Measurements from ENCODE around the gene LAPTM5. TPM values are rescaled to one million over a fixed set of nuclear protein-coding genes. Genes with fewer than 3 reads are reported as not detected.

The LAPTM5 gene
- total and polyA plus RNA-seq, 10 of the 15 experiments (the other 5 are each of a cell fraction or from before 2014, with no cell fraction given): 24.1 to 1,034 (median 687) TPM

GRCh38 chr1:30691480-30691879 is 66.1 kb downstream of the LAPTM5 start:
- Histone ChIP-seq H3K36me3 (ENCODE audit: control insufficient read depth in 2 of 2, insufficient read depth in 2 of 2, low read length in 1 of 2) (no peaks in the 10 kb centered on the region), H4K20me1 (ENCODE audit: control insufficient read depth, insufficient read depth) (no peaks in the 10 kb centered on the region), H3K27ac (ENCODE audit: control insufficient read depth, insufficient read depth) (no peak overlapping the region), H3K27me3 (replicated peaks in 1 of 2; ENCODE audit: control insufficient read depth in 2 of 2, insufficient read depth in 2 of 2, low read length in 1 of 2) (peaks cover 0 to 4% of the 10 kb centered on the region in 2 experiments; a peak in 3 of 4 replicates), H3K4me1 (ENCODE audit: control insufficient read depth, insufficient read depth, low read length) (no peaks in the 10 kb centered on the region), H3K9me3 (replicated peaks; ENCODE audit: control insufficient read depth, insufficient read depth, low read length) (no peaks in the 10 kb centered on the region), H3K79me2 (ENCODE audit: control insufficient read depth, insufficient read depth, low read length) (no peaks in the 10 kb centered on the region), H3K4me3 (no peak overlapping the region), H2AFZ (ENCODE audit: control insufficient read depth, low read depth, low read length) (no peak overlapping the region), H3K9ac (ENCODE audit: control insufficient read depth, insufficient read depth, low read length) (no peak overlapping the region), H3K4me2 (ENCODE audit: control insufficient read depth, insufficient read depth) (no peak overlapping the region)
- in situ Hi-C loops (cut with MboI): no loop called here
- WGBS (ENCODE audit: insufficient coverage, insufficient replicate concordance, low lambda C conversion rate, missing lambda C conversion rate): 7% methylated on average over 5 of the region's 5 CpGs
- intact Hi-C loops (cut with micrococcal nuclease; ENCODE audit: unreplicated experiment): no loop called here
- no TSS peak for BruUV-seq (replicated peaks)
- ChIA-PET RAD21 (ENCODE audit: unreplicated experiment) (no interaction called here), CTCF (no interaction called here), POLR2A (no interaction called here), SMC1A (ENCODE audit: uncharacterized antibody, unreplicated experiment) (no interaction called here)
- FAIRE-seq (no peak), DNase-seq (ENCODE audit: low read depth, low spot score) (no peak), ATAC-seq (no peak)
- TF ChIP-seq MTA2 (IDR thresholded peaks at IDR 0.05; ENCODE audit: low read depth) (no peak), ATF7 (IDR thresholded peaks at IDR 0.05; ENCODE audit: low read depth) (no peak)

DNA sequence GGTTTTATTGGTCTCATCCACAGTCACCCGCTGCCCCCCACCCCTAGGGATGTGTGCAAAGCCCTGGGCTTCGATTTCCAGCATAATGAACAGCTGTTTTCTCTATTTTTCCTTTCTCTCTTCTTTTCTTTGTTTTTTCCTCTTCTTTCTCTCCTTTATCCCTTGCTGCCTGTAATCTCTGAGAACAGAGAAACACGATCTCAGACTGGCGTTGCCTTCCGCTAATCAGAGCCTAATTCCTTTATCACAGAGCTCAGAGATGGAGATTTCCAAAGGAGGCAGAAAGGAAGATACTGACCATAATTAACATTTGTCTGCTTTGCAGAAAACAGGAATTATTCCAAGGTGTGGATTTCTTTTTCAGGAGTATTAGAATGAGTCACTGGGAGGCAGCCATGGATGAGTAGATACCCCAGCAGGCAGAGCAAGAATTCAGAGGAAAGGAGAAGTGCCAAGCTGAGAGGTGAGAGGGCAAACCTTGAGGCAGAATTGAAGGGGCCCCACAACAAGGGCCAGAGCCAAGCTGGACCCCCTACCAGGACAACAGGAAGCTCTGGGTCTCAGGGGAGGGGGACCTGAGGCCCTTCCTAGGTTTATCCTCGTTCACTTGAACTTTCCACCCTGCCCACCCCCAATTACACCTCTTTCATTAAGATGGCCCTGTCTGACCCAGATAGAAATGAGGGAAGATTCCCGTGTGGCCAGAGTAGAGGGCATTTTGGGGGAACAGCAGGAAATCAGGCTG is 67.5 kb downstream of the LAPTM5 start:
- no peak overlapping the region for H3K9ac ChIP-seq (ENCODE audit: control insufficient read depth, insufficient read depth, low read length)
- ChIA-PET SMC1A (ENCODE audit: uncharacterized antibody, unreplicated experiment) (no interaction called here), POLR2A (no interaction called here), RAD21 (ENCODE audit: unreplicated experiment) (no interaction called here), CTCF (no interaction called here)
- intact Hi-C loops (cut with micrococcal nuclease; ENCODE audit: unreplicated experiment) (no loop called here), in situ Hi-C loops (cut with MboI) (no loop called here)
- H4K20me1 ChIP-seq (ENCODE audit: control insufficient read depth, insufficient read depth): no peaks in the 10 kb centered on the region
- H3K27me3 ChIP-seq (replicated peaks in 1 of 2; ENCODE audit: control insufficient read depth in 2 of 2, insufficient read depth in 2 of 2, low read length in 1 of 2): peaks cover 3 to 5% of the 10 kb centered on the region in 2 experiments; a peak in 2 of 4 replicates
- no peak overlapping the region for H2AFZ ChIP-seq (ENCODE audit: control insufficient read depth, low read depth, low read length)
- H3K36me3 ChIP-seq (ENCODE audit: control insufficient read depth in 2 of 2, insufficient read depth in 2 of 2, low read length in 1 of 2): no peaks in the 10 kb centered on the region
- WGBS (ENCODE audit: insufficient coverage, insufficient replicate concordance, low lambda C conversion rate, missing lambda C conversion rate): 19% methylated on average over 7 of the region's 7 CpGs
- no peak overlapping the region for H3K4me2 ChIP-seq (ENCODE audit: control insufficient read depth, insufficient read depth)
- H3K27ac ChIP-seq (ENCODE audit: control insufficient read depth, insufficient read depth): no peak overlapping the region
- no peaks in the 10 kb centered on the region for H3K4me1 ChIP-seq (ENCODE audit: control insufficient read depth, insufficient read depth, low read length)
- DNase-seq (ENCODE audit: low read depth, low spot score) (no peak), ATAC-seq (no peak), FAIRE-seq (no peak)
- no TSS peak for BruUV-seq (replicated peaks)
- H3K4me3 ChIP-seq: no peak overlapping the region
- no peaks in the 10 kb centered on the region for H3K9me3 ChIP-seq (replicated peaks; ENCODE audit: control insufficient read depth, insufficient read depth, low read length)
- H3K79me2 ChIP-seq (ENCODE audit: control insufficient read depth, insufficient read depth, low read length): no peaks in the 10 kb centered on the region
- TF ChIP-seq CTCF (IDR thresholded peaks at IDR 0.05 in 2 of 3, conservative IDR thresholded peaks at IDR 0.05 in 1 of 3; ENCODE audit: control insufficient read depth in 2 of 3, extremely low read depth in 1 of 3, insufficient read depth in 1 of 3, low read depth in 3 of 3, low read length in 3 of 3) (no peak), SRF (IDR thresholded peaks at IDR 0.05; ENCODE audit: low read depth in 2 of 2, low read length in 2 of 2) (no peak), TBL1XR1 (IDR thresholded peaks at IDR 0.05; ENCODE audit: low read depth, low read length) (no peak)

All from GM12878 (cell line).